Upper lobe of left lung (tissue), 4 donors: ENCODE results near the gene SCN1B.

Experiments
- CTCF ChIP-seq, 6 experiments: fragments of 450-650 bp in 4 of 6; fragments of 200-600 bp in 2 of 6; sonication (generic) in 2 of 6; IDR thresholded peaks; one replicate each; pipeline ENCODE4 v1.5.1; 2016 to 2019; ENCODE audit warnings: antibody characterized with exemption in 6 of 6
- POLR2A ChIP-seq, 4 donors: fragments of 450-650 bp; IDR thresholded peaks; one replicate each; pipeline ENCODE4 v1.5.1; 2016 to 2017; ENCODE audit warnings: antibody characterized with exemption in 4 of 4, mild to moderate bottlenecking in 2 of 4
- POLR2AphosphoS5 ChIP-seq, 2 donors: sonication (generic); formaldehyde crosslinking; IDR thresholded peaks; one replicate each; pipeline ENCODE4 v1.5.1; 2017; ENCODE audit warnings: antibody characterized with exemption in 2 of 2

DNA sequence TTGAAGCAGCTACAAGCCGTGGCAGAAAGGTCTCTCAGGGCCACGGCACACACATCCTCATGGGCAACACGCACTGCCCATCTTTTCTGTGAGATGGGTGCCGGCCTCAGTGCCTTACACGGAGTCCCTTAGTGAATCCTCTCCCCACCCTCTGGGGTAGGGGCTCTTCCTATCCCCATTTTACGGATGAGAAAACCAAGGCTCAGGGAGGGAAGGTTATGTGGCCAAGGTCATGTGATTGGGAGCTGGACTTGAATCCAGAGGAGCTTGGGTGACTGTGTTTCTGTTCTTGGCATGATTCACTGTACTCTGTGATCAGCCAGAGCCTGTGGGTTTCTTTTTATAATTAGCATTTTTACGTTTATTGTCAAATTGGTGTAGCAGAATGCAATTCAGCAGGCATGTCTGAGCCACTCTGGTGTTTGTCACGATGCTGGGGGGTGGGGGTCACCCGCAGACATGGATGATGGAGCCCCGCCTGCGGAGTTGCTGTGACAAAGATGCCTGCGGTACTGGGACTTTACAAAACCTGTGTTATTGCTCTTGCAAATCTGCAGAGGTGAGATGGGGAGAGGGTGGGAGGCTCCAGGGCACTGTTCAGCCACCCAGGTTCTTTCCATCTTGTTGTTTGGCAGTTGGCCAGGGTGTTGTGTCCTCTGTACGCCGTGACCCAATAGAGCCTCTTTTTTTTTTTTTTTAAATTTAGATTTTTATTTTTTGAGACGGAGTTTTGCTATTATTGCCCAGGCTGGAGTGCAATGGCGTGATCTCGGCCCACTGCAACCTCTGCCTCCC lies 4.5 kb downstream of the SCN1B start:
- TF ChIP-seq CTCF (IDR thresholded peaks at IDR 0.05) (no peak), POLR2AphosphoS5 (IDR thresholded peaks at IDR 0.05) (no peak), POLR2A (IDR thresholded peaks at IDR 0.05) (no peak)
